H1 (cell line): Measurements from ENCODE around the gene CTSA. TPM values are rescaled to one million over a fixed set of nuclear protein-coding genes. Genes with fewer than 3 reads are reported as not detected.

Experiments
- CTCF ChIA-PET: fragments of 300-600 bp; sonication (Branson Sonifier 250); formaldehyde crosslinking; loops from one replicate; lab custom pipeline; 2021; ENCODE audit not compliant: partially characterized antibody; lab: Charles Lee
- POLR2A ChIA-PET: fragments of 300-600 bp; sonication (Branson Sonifier 250); formaldehyde crosslinking; loops from one replicate; lab custom pipeline; 2021; ENCODE audit warnings: inconsistent platforms; ENCODE audit not compliant: partially characterized antibody; lab: Charles Lee
- DNase-seq, 2 experiments: peaks; one replicate each; pipeline versions ENCODE4 v3.0.0 to v3.0.0-alpha.2; 2010 to 2022; ENCODE audit warnings: low spot score in 2 of 2, low read depth in 1 of 2, mixed read lengths in 1 of 2
- FAIRE-seq: peaks from 2 replicates; lab custom pipeline; 2011; peaks lifted over from hg19 to GRCh38; lab: Jason Lieb, UNC
- H2AFZ ChIP-seq: 2 replicates; pipeline ENCODE4 v1.8.1; 2012; ENCODE audit warnings: low read length, inconsistent platforms
- H2AK5ac ChIP-seq: 2 replicates; pipeline ENCODE4 v1.6.1; 2013; ENCODE audit warnings: low read depth, low read length
- H2BK120ac ChIP-seq: replicated peaks from 2 replicates; pipeline ENCODE3; 2013; ENCODE audit warnings: low read depth, low read length, inconsistent platforms
- H2BK12ac ChIP-seq: 2 replicates; pipeline ENCODE4 v1.6.1; 2013; ENCODE audit warnings: low read depth, low read length
- H2BK15ac ChIP-seq: 2 replicates; pipeline ENCODE4 v1.6.1; 2013; ENCODE audit warnings: low read length
- H2BK20ac ChIP-seq: 2 replicates; pipeline ENCODE4 v1.6.1; 2013; ENCODE audit warnings: low read length
- H2BK5ac ChIP-seq: 2 replicates; pipeline ENCODE4 v1.6.1; 2013; ENCODE audit warnings: low read depth, low read length
- H3K14ac ChIP-seq: 2 replicates; pipeline ENCODE4 v1.6.1; 2013; ENCODE audit warnings: inconsistent platforms; ENCODE audit not compliant: insufficient read length
- H3K18ac ChIP-seq: 2 replicates; pipeline ENCODE4 v1.6.1; 2013; ENCODE audit warnings: low read length; ENCODE audit errors: extremely low read depth
- H3K23ac ChIP-seq: 2 replicates; pipeline ENCODE4 v1.6.1; 2013; ENCODE audit warnings: inconsistent platforms; ENCODE audit not compliant: insufficient read length
- H3K23me2 ChIP-seq: 2 replicates; pipeline ENCODE4 v1.6.1; 2013; ENCODE audit warnings: low read depth, low read length
- H3K27ac ChIP-seq: 2 replicates; pipeline ENCODE4 v1.6.1; 2011; ENCODE audit warnings: low read depth, low read length, inconsistent platforms
- H3K27me3 ChIP-seq, 4 experiments: replicated peaks in 1 of 4; 1 replicate in 1 of 4; 2 replicates in 3 of 4; pipeline versions ENCODE4 v1.6.1 to v1.8.1; 2011 to 2013; ENCODE audit warnings: low read length in 3 of 4, mild to moderate bottlenecking in 3 of 4, inconsistent platforms in 2 of 4, mixed read lengths in 2 of 4, moderate library complexity in 1 of 4; ENCODE audit not compliant: control insufficient read depth in 3 of 4, insufficient read depth in 3 of 4; ENCODE audit errors: extremely low read depth in 1 of 4
- H3K36me3 ChIP-seq, 4 experiments: 2 replicates each; pipeline versions ENCODE4 v1.6.1 to v1.8.1; 2011 to 2013; ENCODE audit warnings: mild to moderate bottlenecking in 4 of 4, low read length in 3 of 4, moderate library complexity in 2 of 4, control low read depth in 1 of 4, inconsistent platforms in 1 of 4; ENCODE audit not compliant: insufficient read depth in 4 of 4, control insufficient read depth in 2 of 4
- H3K4ac ChIP-seq: replicated peaks from 2 replicates; pipeline ENCODE3; 2013; ENCODE audit warnings: low read length, low read depth, mixed read lengths, inconsistent platforms; ENCODE audit not compliant: insufficient read length
- H3K4me1 ChIP-seq, 4 experiments: replicated peaks in 1 of 4; 1 replicate in 1 of 4; 2 replicates in 3 of 4; pipeline versions ENCODE4 v1.6.1 to v1.8.1; 2011 to 2013; ENCODE audit warnings: low read length in 3 of 4, inconsistent platforms in 2 of 4, mixed read lengths in 1 of 4; ENCODE audit not compliant: insufficient read depth in 4 of 4, control insufficient read depth in 3 of 4
- H3K4me2 ChIP-seq, 2 experiments: 2 replicates each; pipeline versions ENCODE4 v1.6.1 to v1.8.1; 2011 to 2013; ENCODE audit warnings: low read depth in 2 of 2, low read length in 2 of 2, control low read depth in 1 of 2, inconsistent platforms in 1 of 2, mild to moderate bottlenecking in 1 of 2; ENCODE audit not compliant: insufficient read depth in 1 of 2
- H3K4me3 ChIP-seq, 4 experiments: fragments of 200-600, 300-600 bp in 1 of 4; sonication (generic), shearing (Covaris generic), sonication (Bioruptor Twin) in 1 of 4; 2 replicates each; pipeline versions ENCODE4 v1.5.1 to v1.8.1; 2011 to 2016; ENCODE audit warnings: low read length in 4 of 4, low read depth in 3 of 4, control low read depth in 2 of 4, inconsistent platforms in 2 of 4, mild to moderate bottlenecking in 2 of 4, mixed read lengths in 1 of 4, moderate library complexity in 1 of 4; ENCODE audit not compliant: insufficient read depth in 2 of 4; ENCODE audit errors: extremely low read depth in 1 of 4
- H3K56ac ChIP-seq: replicated peaks from 2 replicates; pipeline ENCODE3; 2013; ENCODE audit warnings: low read depth, mild to moderate bottlenecking, mixed read lengths, low read length, inconsistent platforms; ENCODE audit not compliant: insufficient read length
- H3K79me1 ChIP-seq: 2 replicates; pipeline ENCODE4 v1.6.1; 2013; ENCODE audit warnings: low read depth, low read length, control low read depth
- H3K79me2 ChIP-seq, 2 experiments: 2 replicates each; pipeline versions ENCODE4 v1.6.1 to v1.8.1; 2012 to 2013; ENCODE audit warnings: low read length in 2 of 2, mild to moderate bottlenecking in 2 of 2, inconsistent platforms in 1 of 2; ENCODE audit not compliant: insufficient read depth in 2 of 2, control insufficient read depth in 1 of 2
- H3K9ac ChIP-seq, 4 experiments: replicated peaks in 1 of 4; 1 replicate in 1 of 4; 2 replicates in 3 of 4; pipeline versions ENCODE4 v1.6.1 to v1.8.1; 2011 to 2013; ENCODE audit warnings: low read depth in 3 of 4, low read length in 3 of 4, control low read depth in 2 of 4, mild to moderate bottlenecking in 2 of 4, moderate library complexity in 2 of 4, inconsistent platforms in 1 of 4; ENCODE audit errors: extremely low read depth in 1 of 4
- H3K9me3 ChIP-seq, 2 experiments: 2 replicates each; pipeline versions ENCODE4 v1.6.1 to v1.8.1; 2012 to 2013; ENCODE audit warnings: mild to moderate bottlenecking in 2 of 2, moderate library complexity in 2 of 2, control low read depth in 1 of 2, inconsistent platforms in 1 of 2, low read depth in 1 of 2, low read length in 1 of 2, mixed read lengths in 1 of 2; ENCODE audit not compliant: insufficient read depth in 2 of 2
- H4K20me1 ChIP-seq, 2 experiments: replicated peaks in 1 of 2; 2 replicates each; pipeline versions ENCODE3 to v1.8.1; 2011 to 2013; ENCODE audit warnings: inconsistent platforms in 2 of 2, low read length in 2 of 2, mild to moderate bottlenecking in 1 of 2; ENCODE audit not compliant: insufficient read depth in 2 of 2, control insufficient read depth in 1 of 2
- H4K5ac ChIP-seq: 2 replicates; pipeline ENCODE4 v1.6.1; 2013; ENCODE audit warnings: low read length, low read depth, mixed read lengths, inconsistent platforms; ENCODE audit not compliant: insufficient read length
- H4K8ac ChIP-seq: 2 replicates; pipeline ENCODE4 v1.8.0; 2013; ENCODE audit warnings: mild to moderate bottlenecking, moderate library complexity, low read length, inconsistent platforms; ENCODE audit not compliant: insufficient read depth; ENCODE audit errors: extremely low read depth
- H4K91ac ChIP-seq: replicated peaks from 2 replicates; pipeline ENCODE3; 2013; ENCODE audit warnings: low read length, mixed read lengths, inconsistent platforms; ENCODE audit not compliant: insufficient read length
- NANOG ChIP-seq: IDR thresholded peaks from 2 replicates; pipeline ENCODE4 v1.6.1; 2011; ENCODE audit warnings: low read length, low read depth, mild to moderate bottlenecking, inconsistent platforms; ENCODE audit not compliant: insufficient read depth, poor library complexity, severe bottlenecking
- RXRA ChIP-seq: IDR thresholded peaks from 2 replicates; pipeline ENCODE4 v1.6.1; 2011; ENCODE audit warnings: low read depth, mild to moderate bottlenecking, low read length, moderate library complexity; ENCODE audit not compliant: insufficient read depth
- ZNF274 ChIP-seq: IDR thresholded peaks from 2 replicates; pipeline ENCODE4 v1.7.0; 2012; ENCODE audit warnings: low read length, borderline replicate concordance; ENCODE audit errors: extremely low read depth
- WGBS, 2 experiments: shearing (Covaris generic) in 1 of 2; methylation state at CpG; one replicate each; pipeline versions ENCODE4 v1.1.6 to v1.1.7; 2013 to 2015; ENCODE audit warnings: low lambda C conversion rate in 2 of 2, mixed read lengths in 2 of 2, inconsistent platforms in 1 of 2, low coverage in 1 of 2, missing lambda C conversion rate in 1 of 2; ENCODE audit not compliant: insufficient replicate concordance in 2 of 2, insufficient coverage in 1 of 2, insufficient read length in 1 of 2; ENCODE audit errors: extremely low coverage in 1 of 2, missing lambda C conversion rate in 1 of 2; 5-methylcytosine and 5-hydroxymethylcytosine counted together
- polyA plus RNA-seq, 7 experiments: library from polyadenylated mRNA; depleted of rRNA in 3 of 7; stranded (reverse) in 5 of 7; unstranded in 2 of 7; fragments of >200 nt in 5 of 7; fragments of 200-250 nt in 2 of 7; gene quantifications; 1 replicate in 5 of 7; 2 replicates in 1 of 7; 4 replicates in 1 of 7; pipeline versions ENCODE4 v1.2.1 to v1.2.3, GENCODE V29; 2011 to 2013; ENCODE audit warnings: missing spikeins in 2 of 7, mixed read lengths in 2 of 7
- total RNA-seq: library from RNA; stranded (reverse); fragmentation: NEBNext Ultra II Directional; extraction: Animal tissue kit (Norgen Biotek cat#: 25700); gene quantifications from 2 replicates; pipeline ENCODE4 v1.2.1, GENCODE V29; 2021

CTSA gene
- total and polyA plus RNA-seq, 2 of the 8 experiments (the other 6 are each of a cell fraction or from before 2014, with no cell fraction given) = 49.7 to 74.0 TPM

DNA sequence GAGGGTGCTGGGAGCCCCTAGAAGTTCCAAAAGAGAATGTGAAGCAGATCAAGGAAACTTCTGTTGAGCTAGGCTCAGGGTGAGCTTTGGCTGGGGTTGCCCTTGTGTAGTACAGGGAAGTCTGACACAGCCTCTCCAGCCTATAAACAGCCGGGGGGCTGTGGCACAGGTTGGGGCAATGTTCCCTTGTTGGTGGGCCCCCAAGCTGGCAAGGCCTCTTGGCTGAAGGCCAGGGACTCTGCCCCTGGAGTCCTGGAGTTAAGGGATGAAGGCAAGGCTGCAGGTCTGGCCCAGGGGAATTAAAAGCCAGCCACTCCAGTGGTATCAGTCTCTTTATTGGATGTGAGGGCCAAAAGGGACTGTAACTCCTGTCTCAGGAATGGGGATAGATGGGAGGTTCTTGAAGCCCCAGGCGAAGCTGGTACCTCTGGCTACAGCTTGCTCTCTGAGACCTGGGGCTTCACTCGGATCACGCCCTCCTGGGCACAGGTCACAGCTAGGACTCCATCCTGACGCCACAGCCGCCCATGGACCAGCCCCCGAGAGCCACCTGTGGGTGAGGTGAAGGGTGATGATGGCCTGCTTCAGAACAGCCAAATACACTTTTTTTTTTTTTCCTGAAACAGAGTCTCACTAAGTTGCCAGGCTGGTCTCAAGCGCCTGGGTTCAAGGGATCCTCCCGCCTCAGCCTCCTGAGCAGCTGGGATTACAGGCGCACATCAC, 49.6 kb upstream of the CTSA start:
- H3K23me2 ChIP-seq = no peaks in the 10 kb centered on the region
- H3K9ac ChIP-seq = no peak overlapping the region
- H2AK5ac ChIP-seq = no peak overlapping the region
- no peak overlapping the region for H2BK12ac ChIP-seq
- no peak overlapping the region for H2AFZ ChIP-seq
- peaks cover 0 to under 1% of the 10 kb centered on the region in 2 experiments for H4K20me1 ChIP-seq
- no peaks in the 10 kb centered on the region for H3K9me3 ChIP-seq
- H3K36me3 ChIP-seq = peaks cover 15 to 53% (median 28%) of the 10 kb centered on the region in 4 experiments
- H3K4me1 ChIP-seq = no peaks in the 10 kb centered on the region
- H3K4ac ChIP-seq = no peak overlapping the region
- H4K91ac ChIP-seq = no peak overlapping the region
- H3K23ac ChIP-seq = no peak overlapping the region
- no peaks in the 10 kb centered on the region for H3K27me3 ChIP-seq
- H3K4me2 ChIP-seq = no peak overlapping the region
- H3K79me1 ChIP-seq = peaks cover 3% of the 10 kb centered on the region; the same call in 1 of the 2 replicates
- no peak overlapping the region for H3K18ac ChIP-seq
- CTCF ChIA-PET = interaction anchor here (0.7 to 3.1 kb wide), 10 partner anchors 11 to 121 kb away, joined by 3 to 8 read pairs (median 4); partner anchors contain the start of gene ZSWIM1
- WGBS, 2 experiments = 97% methylated on average over 10 of the region's 10 CpGs; no CpG with 5 or more reads in 1 of the 2 experiments
- no peak for FAIRE-seq
- H3K27ac ChIP-seq = no peak overlapping the region
- no peak overlapping the region for H2BK20ac ChIP-seq
- no peak overlapping the region for H2BK5ac ChIP-seq
- H3K14ac ChIP-seq = no peak overlapping the region
- no peak overlapping the region for H3K56ac ChIP-seq
- DNase-seq = no peak
- no peak overlapping the region for H2BK120ac ChIP-seq
- no peak overlapping the region for H3K4me3 ChIP-seq
- no peaks in the 10 kb centered on the region for H3K79me2 ChIP-seq
- H2BK15ac ChIP-seq = no peak overlapping the region
- POLR2A ChIA-PET = interaction anchor here (0.7 to 13.8 kb wide), 19 partner anchors 8 to 128 kb away, joined by 3 to 178 read pairs (median 3); partner anchors contain the start of genes ACOT8, PCIF1, SNX21 and ZSWIM3
- H4K5ac ChIP-seq = no peak overlapping the region
- H4K8ac ChIP-seq = no peak overlapping the region
- TF ChIP-seq NANOG (no peak), ZNF274 (no peak), RXRA (no peak)
